Loucy (cell line): ENCODE measurements around the gene PDE6B.

Experiments
- EZH2phosphoT487 ChIP-seq: fragments of 200-600 bp; IDR thresholded peaks from 2 replicates; pipeline ENCODE4 v1.6.1; 2018; ENCODE audit warnings: antibody characterized with exemption, mild to moderate bottlenecking, moderate library complexity, borderline replicate concordance
- TF ChIP-seq, protein P1 (sequence below): fragments of 200-600 bp; sonication (generic); conservative IDR thresholded peaks from 2 replicates; pipeline ENCODE4 v1.5.1; 2014; ENCODE audit warnings: mild to moderate bottlenecking, antibody characterized with exemption, low read length

- TF ChIP-seq, protein P1, sequence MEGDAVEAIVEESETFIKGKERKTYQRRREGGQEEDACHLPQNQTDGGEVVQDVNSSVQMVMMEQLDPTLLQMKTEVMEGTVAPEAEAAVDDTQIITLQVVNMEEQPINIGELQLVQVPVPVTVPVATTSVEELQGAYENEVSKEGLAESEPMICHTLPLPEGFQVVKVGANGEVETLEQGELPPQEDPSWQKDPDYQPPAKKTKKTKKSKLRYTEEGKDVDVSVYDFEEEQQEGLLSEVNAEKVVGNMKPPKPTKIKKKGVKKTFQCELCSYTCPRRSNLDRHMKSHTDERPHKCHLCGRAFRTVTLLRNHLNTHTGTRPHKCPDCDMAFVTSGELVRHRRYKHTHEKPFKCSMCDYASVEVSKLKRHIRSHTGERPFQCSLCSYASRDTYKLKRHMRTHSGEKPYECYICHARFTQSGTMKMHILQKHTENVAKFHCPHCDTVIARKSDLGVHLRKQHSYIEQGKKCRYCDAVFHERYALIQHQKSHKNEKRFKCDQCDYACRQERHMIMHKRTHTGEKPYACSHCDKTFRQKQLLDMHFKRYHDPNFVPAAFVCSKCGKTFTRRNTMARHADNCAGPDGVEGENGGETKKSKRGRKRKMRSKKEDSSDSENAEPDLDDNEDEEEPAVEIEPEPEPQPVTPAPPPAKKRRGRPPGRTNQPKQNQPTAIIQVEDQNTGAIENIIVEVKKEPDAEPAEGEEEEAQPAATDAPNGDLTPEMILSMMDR = no peak
- no peak for TF ChIP-seq EZH2phosphoT487
Observed at GRCh38 chr4:683247-683897, 58.0 kb downstream of the PDE6B start.
